Osteoblast (primary cell): ENCODE results near the gene JAZF1. TPM values are rescaled to one million over a fixed set of nuclear protein-coding genes. Genes with fewer than 3 reads are reported as not detected.

Source experiments
- DNase-seq: peaks from one replicate; pipeline ENCODE4 v3.0.0; 2011; ENCODE audit warnings: low spot score, mixed read lengths; ENCODE audit not compliant: insufficient read length; ENCODE audit errors: missing footprints
- H2AFZ ChIP-seq: 2 replicates; pipeline ENCODE4 v1.6.0; 2011; ENCODE audit warnings: mild to moderate bottlenecking, low read length
- H3K27ac ChIP-seq: 2 replicates; pipeline ENCODE4 v1.5.1; 2011; ENCODE audit warnings: mild to moderate bottlenecking, low read depth, low read length, moderate library complexity
- H3K27me3 ChIP-seq: 2 replicates; pipeline ENCODE4 v1.6.0; 2012; ENCODE audit warnings: mild to moderate bottlenecking, control low read depth, inconsistent platforms, low read length, moderate library complexity; ENCODE audit not compliant: insufficient read depth
- H3K36me3 ChIP-seq: 2 replicates; pipeline ENCODE4 v1.5.1; 2011; ENCODE audit warnings: mild to moderate bottlenecking, low read length, control low read depth, moderate library complexity; ENCODE audit not compliant: insufficient read depth
- H3K4me1 ChIP-seq: 2 replicates; pipeline ENCODE4 v1.5.1; 2011; ENCODE audit warnings: mild to moderate bottlenecking, low read length, control low read depth, moderate library complexity; ENCODE audit not compliant: insufficient read depth
- H3K4me2 ChIP-seq: 2 replicates; pipeline ENCODE4 v1.6.0; 2011; ENCODE audit warnings: mild to moderate bottlenecking, low read length; ENCODE audit not compliant: insufficient read depth
- H3K4me3 ChIP-seq: fragments of 200-600 bp; sonication (generic); 3 replicates; pipeline ENCODE4 v1.5.1; 2012; ENCODE audit warnings: mild to moderate bottlenecking, low read length, inconsistent platforms; ENCODE audit not compliant: insufficient read depth
- H3K79me2 ChIP-seq: 2 replicates; pipeline ENCODE4 v1.6.0; 2012; ENCODE audit warnings: mild to moderate bottlenecking, low read length, control low read depth, inconsistent platforms; ENCODE audit not compliant: insufficient read depth
- H3K9me3 ChIP-seq: 2 replicates; pipeline ENCODE4 v1.5.1; 2011; ENCODE audit warnings: low read depth, low read length, control low read depth
- H4K20me1 ChIP-seq: 2 replicates; pipeline ENCODE4 v1.6.0; 2012; ENCODE audit warnings: mild to moderate bottlenecking, low read length, control low read depth; ENCODE audit not compliant: insufficient read depth
- CTCF ChIP-seq: IDR thresholded peaks from 2 replicates; pipeline ENCODE4 v1.5.1; 2011; ENCODE audit warnings: mild to moderate bottlenecking, low read depth, low read length, moderate library complexity; ENCODE audit errors: extremely low read depth
- total RNA-seq: library from RNA; depleted of rRNA; stranded (reverse); fragments of >200 nt; gene quantifications from 2 replicates; pipeline ENCODE4 v1.2.3, GENCODE V29; 2012

The JAZF1 gene
- total RNA-seq, 1 donor: 15.9 TPM

DNA sequence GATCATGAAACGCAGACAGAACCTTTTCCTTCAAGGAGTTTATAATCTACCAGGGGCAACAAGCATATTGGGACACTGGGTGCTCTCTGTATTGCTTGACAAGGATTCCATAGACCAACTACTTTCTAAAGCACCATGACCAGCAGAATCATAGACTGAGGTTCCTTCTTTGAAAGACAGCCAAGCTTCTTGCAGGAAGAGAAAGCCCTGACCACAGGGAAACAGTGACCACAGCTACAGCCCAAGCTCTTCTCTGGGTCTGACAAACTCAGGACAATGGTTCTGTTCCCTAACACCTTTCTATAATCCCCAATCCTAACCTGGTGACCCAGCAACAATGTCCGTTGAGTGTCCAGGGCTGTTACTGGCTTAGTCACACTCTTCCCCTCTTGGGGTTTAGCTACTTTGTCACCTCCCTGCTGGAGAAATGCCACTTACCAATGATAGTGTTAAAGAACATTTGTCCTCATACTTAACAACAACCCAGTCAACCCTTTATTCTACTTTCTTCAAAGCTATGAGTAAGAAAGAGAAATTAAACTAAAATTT is 155.7 kb downstream of the JAZF1 start:
- H3K4me3 ChIP-seq: no peak overlapping the region
- DNase-seq: no peak
- no peaks in the 10 kb centered on the region for H3K36me3 ChIP-seq
- H3K27ac ChIP-seq: no peak overlapping the region
- no peaks in the 10 kb centered on the region for H3K27me3 ChIP-seq
- peaks cover 18% of the 10 kb centered on the region for H3K79me2 ChIP-seq
- no peak for TF ChIP-seq CTCF
- H4K20me1 ChIP-seq: no peaks in the 10 kb centered on the region
- no peak overlapping the region for H2AFZ ChIP-seq
- H3K4me1 ChIP-seq: peaks cover 18% of the 10 kb centered on the region
- H3K4me2 ChIP-seq: no peak overlapping the region
- H3K9me3 ChIP-seq: no peaks in the 10 kb centered on the region

GRCh38 chr7:28020302-28020940 is 160.2 kb downstream of the JAZF1 start:
- Histone ChIP-seq H3K4me3 (no peak overlapping the region), H3K4me1 (peaks cover 32% of the 10 kb centered on the region), H3K4me2 (peak overlapping the region; percentile 43), H3K36me3 (no peaks in the 10 kb centered on the region), H2AFZ (no peak overlapping the region), H3K79me2 (peaks cover 16% of the 10 kb centered on the region), H3K9me3 (no peaks in the 10 kb centered on the region), H4K20me1 (peaks cover 6% of the 10 kb centered on the region), H3K27ac (no peak overlapping the region), H3K27me3 (no peaks in the 10 kb centered on the region)
- TF ChIP-seq CTCF: peak; percentile 86
- DNase-seq: peak; percentile 60

DNA sequence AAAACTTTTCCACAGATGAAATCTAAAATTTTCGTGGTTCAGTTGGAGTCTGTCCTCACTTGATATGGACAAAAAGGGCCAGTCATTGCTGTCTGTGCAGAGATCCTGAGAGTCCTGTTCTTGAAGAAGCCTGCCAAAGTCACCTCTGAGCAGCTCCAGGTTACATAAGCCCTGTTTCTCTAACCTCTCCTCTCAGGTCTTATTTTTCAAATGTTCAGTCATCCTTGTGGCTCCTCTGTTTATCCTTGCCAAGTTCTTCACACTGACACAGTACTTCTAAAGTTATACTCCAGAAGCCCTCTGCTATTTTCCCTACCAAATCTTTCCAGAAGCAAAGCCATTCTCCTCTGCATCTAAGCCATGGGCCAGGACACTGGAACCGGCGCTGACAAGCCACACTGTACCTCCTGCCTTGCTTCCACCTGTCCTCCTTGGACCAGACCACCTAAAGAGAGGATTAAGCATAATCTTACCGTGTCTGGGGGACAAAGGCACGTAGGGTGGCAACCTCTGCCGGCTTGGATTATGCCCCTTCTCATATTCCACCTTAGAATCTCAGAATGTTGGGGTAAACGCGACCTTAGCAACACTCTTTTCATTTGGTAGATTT is 161.6 kb downstream of the JAZF1 start:
- Histone ChIP-seq H3K4me2 (peak overlapping the region; percentile 29), H3K9me3 (no peaks in the 10 kb centered on the region), H3K4me1 (peaks cover 26% of the 10 kb centered on the region), H3K27ac (peak overlapping the region; percentile 21), H2AFZ (no peak overlapping the region), H3K4me3 (no peak overlapping the region), H3K79me2 (peaks cover 9% of the 10 kb centered on the region), H4K20me1 (peaks cover 6% of the 10 kb centered on the region), H3K27me3 (no peaks in the 10 kb centered on the region), H3K36me3 (no peaks in the 10 kb centered on the region)
- no peak for TF ChIP-seq CTCF
- no peak for DNase-seq

DNA sequence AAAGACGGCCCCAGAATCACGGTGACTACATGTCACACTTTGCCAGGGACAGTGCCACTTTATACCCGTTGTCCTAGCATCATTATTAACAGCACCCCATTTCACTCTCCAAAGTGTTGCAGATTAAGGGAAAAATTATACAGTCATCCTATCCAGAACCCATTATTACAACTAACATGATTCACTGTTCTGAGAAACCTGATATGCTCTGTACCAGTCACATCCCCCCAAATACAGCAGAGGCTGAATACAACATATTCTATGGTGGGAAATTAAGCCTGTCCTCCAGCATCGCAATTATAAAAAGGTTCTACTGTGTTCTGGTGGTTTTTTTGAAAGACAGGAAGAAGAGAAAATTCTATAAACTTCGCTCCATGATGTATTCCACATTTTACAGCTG is 162.1 kb downstream of the JAZF1 start:
- H3K9me3 ChIP-seq: no peaks in the 10 kb centered on the region
- H4K20me1 ChIP-seq: peaks cover 6% of the 10 kb centered on the region
- no peaks in the 10 kb centered on the region for H3K36me3 ChIP-seq
- peaks cover 26% of the 10 kb centered on the region for H3K4me1 ChIP-seq
- H3K4me2 ChIP-seq: peak overlapping the region; percentile 29
- TF ChIP-seq CTCF: no peak
- peak overlapping the region; percentile 21 for H3K27ac ChIP-seq
- H3K79me2 ChIP-seq: peaks cover 7% of the 10 kb centered on the region
- H3K4me3 ChIP-seq: no peak overlapping the region
- H2AFZ ChIP-seq: no peak overlapping the region
- H3K27me3 ChIP-seq: no peaks in the 10 kb centered on the region
- peak; percentile 62 for DNase-seq
